Subcutaneous adipose tissue (tissue), 4 donors: ENCODE results near the gene RRAS2. TPM values are rescaled to one million over a fixed set of nuclear protein-coding genes. Genes with fewer than 3 reads are reported as not detected.

Experiments used
- total RNA-seq, 4 donors: library from RNA; depleted of rRNA; stranded (reverse); fragments of >200 nt; gene quantifications; one replicate each; pipeline ENCODE4 v1.1.0, GENCODE V29; 2016
- TF ChIP-seq, protein P1 (sequence below): fragments of 450-650 bp; IDR thresholded peaks from one replicate; pipeline ENCODE4 v1.5.1; 2016; ENCODE audit warnings: low read depth, mild to moderate bottlenecking, control low read depth, antibody characterized with exemption, moderate library complexity

The RRAS2 gene
- total RNA-seq, 4 donors from 2014 or later, result 56.9 to 95.4 (median 64.6) TPM

DNA sequence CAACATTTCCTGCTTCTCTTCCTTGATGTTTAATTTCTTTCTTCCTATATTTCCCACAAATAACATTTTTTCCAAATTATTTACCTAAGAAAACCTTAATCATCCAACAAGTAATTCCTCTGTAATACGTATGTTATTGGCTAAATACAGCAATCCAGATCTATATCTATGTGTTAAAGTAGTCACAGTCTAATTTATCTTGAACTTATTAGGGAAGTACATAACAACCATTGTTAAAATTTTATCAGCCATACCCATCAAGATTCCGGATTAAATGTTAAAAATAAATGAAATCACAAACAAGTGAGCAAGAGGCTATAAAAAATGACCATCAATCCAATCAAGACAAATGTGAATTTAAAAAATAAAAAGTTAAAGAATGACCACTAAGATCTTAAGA lies 36.5 kb downstream of the RRAS2 start:
- TF ChIP-seq, protein P1, sequence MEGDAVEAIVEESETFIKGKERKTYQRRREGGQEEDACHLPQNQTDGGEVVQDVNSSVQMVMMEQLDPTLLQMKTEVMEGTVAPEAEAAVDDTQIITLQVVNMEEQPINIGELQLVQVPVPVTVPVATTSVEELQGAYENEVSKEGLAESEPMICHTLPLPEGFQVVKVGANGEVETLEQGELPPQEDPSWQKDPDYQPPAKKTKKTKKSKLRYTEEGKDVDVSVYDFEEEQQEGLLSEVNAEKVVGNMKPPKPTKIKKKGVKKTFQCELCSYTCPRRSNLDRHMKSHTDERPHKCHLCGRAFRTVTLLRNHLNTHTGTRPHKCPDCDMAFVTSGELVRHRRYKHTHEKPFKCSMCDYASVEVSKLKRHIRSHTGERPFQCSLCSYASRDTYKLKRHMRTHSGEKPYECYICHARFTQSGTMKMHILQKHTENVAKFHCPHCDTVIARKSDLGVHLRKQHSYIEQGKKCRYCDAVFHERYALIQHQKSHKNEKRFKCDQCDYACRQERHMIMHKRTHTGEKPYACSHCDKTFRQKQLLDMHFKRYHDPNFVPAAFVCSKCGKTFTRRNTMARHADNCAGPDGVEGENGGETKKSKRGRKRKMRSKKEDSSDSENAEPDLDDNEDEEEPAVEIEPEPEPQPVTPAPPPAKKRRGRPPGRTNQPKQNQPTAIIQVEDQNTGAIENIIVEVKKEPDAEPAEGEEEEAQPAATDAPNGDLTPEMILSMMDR, result no peak

DNA sequence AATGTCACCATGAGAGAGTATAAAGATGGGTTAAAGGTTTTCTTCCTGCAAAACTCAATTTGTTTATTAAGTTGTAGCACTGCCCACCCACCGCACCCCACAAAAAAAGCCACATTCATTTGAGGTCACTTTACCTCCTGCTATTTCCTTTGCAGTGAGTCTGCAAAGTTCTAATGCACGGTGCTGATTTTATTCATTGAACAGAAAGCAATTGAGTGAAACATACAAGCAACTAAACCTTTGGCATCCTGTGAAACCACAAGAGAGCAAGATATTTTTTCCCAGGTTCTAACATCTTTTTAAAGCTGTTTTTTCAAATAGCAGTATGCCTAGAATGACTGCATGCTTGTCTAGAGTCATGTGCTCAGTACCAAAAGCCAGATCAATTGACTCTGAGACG lies 39.0 kb downstream of the RRAS2 start:
- TF ChIP-seq, protein P1, result no peak

DNA sequence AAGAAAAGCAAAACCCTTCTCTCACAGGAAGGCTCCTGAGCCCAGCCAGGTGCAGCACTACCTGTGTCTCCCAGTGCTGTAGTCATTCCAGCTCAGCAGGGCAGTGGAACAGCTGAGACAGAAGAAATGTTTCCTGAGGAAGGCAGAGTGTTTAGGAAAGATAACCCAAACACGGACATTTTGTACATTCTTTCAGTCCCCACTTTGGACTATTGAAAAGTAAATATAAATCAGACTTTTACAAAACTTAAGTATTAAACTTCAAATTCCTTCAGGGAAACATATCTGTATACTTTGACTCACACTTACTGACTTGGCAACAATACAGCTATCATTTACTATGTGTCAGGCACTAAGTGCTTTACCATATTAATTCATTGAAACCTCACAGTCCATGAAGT lies 40.4 kb downstream of the RRAS2 start:
- TF ChIP-seq, protein P1, result no peak

DNA sequence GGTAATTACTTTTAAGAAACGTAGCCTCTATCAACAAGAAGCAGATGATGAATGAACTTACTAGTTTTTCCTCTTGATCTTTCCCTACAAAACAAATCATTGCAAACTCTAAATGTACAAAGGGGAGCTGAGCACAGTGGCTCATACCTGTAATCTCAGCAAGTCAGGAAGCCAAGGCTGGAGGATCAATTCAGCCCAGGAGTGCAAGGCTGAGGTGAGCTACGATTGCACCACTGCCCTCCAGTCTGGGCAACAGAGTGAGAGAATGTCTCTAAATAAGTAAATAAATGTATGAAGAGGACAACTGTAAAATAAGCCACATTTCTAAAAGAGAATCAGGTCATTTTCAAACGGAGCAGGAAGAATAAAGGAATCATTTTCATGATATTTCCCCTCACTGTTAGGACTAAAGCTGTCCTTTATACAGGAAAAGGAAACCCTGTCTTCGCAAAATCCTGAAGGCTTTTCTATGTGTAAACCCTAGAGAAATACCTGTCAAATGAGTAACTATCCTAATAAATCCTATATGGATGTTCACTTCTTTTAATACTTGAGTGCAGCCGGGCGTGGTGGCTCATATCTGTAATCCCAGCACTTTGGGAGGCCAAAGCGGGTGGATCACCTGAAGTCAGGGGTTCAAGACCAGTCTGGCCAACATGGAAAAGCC lies 41.2 kb downstream of the RRAS2 start:
- TF ChIP-seq, protein P1, result no peak

DNA sequence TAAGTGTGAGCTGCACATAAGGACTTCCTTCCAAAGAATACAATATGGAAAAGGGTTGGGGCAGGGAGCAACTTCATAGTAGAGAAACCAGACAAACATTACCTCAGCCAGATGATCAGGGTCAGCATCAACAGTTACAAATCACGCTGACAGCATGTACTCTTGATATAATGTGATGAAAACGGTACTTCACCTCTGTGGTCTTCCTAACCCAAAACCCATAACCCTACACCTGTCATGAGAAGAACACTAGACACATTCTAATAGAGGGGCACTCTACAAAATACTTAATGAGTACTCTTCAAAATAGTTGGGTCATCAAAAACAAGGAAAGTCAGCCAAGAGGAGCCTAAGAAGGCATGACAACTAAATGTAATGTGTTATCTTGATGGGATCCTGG lies 43.9 kb downstream of the RRAS2 start:
- TF ChIP-seq, protein P1, result no peak

DNA sequence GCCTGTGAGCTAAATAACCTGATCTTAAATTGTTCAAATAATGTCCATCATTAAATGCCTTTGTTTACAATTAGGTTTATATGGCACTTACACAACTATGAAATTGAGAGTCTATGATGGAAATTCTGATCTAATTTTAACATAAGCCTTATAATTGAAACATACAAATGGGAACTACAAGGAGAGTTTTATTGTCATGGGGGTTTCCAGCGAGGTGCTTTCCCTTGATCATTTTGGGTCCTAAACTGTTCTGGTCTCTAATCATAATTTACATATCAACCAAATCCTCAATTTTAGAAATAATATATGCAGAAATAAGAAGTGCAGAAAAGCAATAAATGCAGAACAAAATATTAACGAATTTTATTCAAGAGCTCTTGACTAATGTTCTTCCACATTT lies 44.9 kb downstream of the RRAS2 start:
- TF ChIP-seq, protein P1, result no peak

DNA sequence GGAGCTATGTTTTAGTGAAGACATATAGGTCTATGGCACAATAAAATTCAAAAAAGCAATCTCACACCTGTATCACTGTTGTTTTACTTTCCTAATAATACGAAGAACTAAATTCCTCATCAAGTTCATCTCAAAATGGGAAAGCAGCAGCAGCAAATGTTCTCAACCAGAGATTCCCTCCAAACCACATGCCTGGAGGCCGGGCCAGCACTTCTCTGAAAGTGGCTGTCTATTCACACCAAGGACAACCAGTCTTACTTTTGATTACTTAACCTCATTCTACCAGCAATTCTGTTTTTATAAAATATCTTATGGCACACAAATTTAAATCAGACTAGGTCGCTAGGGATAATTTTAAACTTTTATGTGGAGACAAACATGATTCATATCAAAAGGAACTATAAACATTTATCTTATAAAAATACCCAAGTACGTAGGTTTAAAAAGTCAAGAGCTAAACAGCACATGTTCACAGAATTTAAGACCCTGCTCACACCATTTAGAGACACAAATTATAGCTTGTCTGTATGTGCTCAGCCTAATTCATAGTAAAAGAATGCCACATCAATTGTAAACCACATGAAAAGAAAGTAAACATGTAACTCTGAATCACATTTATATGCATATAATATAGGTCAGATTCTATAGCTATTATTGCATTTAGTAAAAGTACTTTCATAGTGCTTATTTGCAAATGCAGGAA lies 46.1 kb downstream of the RRAS2 start:
- TF ChIP-seq, protein P1, result no peak
